Right lobe of liver (tissue), 6 donors: ENCODE data around the gene FAM124A. TPM values are rescaled to one million over a fixed set of nuclear protein-coding genes. Genes with fewer than 3 reads are reported as not detected.

Source experiments
- ATAC-seq, 4 donors: fragments of 200-7000 bp; cut with Tn5 transposase; one replicate each; pipeline ENCODE4 v1.9.1; 2020; ENCODE audit warnings: mild to moderate bottlenecking in 4 of 4, moderate library complexity in 4 of 4
- DNase-seq, 3 donors: peaks; one replicate each; pipeline ENCODE4 v3.0.0-alpha.2; 2020
- H3K27ac ChIP-seq, 3 donors: fragments of 200-600 bp; one replicate each; pipeline ENCODE4 v1.8.0; 2022
- H3K27me3 ChIP-seq, 2 donors: fragments of 200-600 bp; one replicate each; pipeline ENCODE4 v1.8.0; 2022
- H3K36me3 ChIP-seq, 4 donors: fragments of 200-600 bp; sonication (generic) in 1 of 4; one replicate each; pipeline versions ENCODE4 v1.5.1 to v1.8.0; 2017 to 2022; ENCODE audit warnings: control low read depth in 1 of 4
- H3K4me1 ChIP-seq, 4 donors: fragments of 200-600 bp; sonication (generic) in 1 of 4; one replicate each; pipeline versions ENCODE4 v1.5.1 to v1.8.0; 2017 to 2022; ENCODE audit warnings: control low read depth in 1 of 4
- H3K4me3 ChIP-seq, 3 donors: fragments of 200-600 bp; one replicate each; pipeline ENCODE4 v1.8.0; 2022
- H3K9me3 ChIP-seq, 4 donors: fragments of 200-600 bp; sonication (generic) in 1 of 4; one replicate each; pipeline versions ENCODE4 v1.5.1 to v1.8.0; 2017 to 2022; ENCODE audit warnings: control low read depth in 1 of 4
- CTCF ChIP-seq, 4 donors: fragments of 200-600 bp in 3 of 4; fragments of 450-650 bp in 1 of 4; IDR thresholded peaks; one replicate each; pipeline versions ENCODE4 v1.5.1 to v1.8.0; 2016 to 2022; ENCODE audit warnings: antibody characterized with exemption in 4 of 4, mild to moderate bottlenecking in 2 of 4
- POLR2A ChIP-seq: fragments of 450-650 bp; IDR thresholded peaks from one replicate; pipeline ENCODE4 v1.6.1; 2017; ENCODE audit warnings: antibody characterized with exemption, mild to moderate bottlenecking
- WGBS: methylation state at CpG from one replicate; pipeline ENCODE4 v1.1.6; 2018; ENCODE audit warnings: low coverage, low lambda C conversion rate; ENCODE audit not compliant: insufficient coverage; ENCODE audit errors: missing lambda C conversion rate; 5-methylcytosine and 5-hydroxymethylcytosine counted together
- intact Hi-C, 2 donors: fragments of 100-400 bp; cut with DNase I; formaldehyde crosslinking; loops; one replicate each; pipeline versions ENCODE4 v1.11.2 to v1.14.1; 2022
- total RNA-seq, 6 experiments: library from RNA; depleted of rRNA in 2 of 6; stranded (reverse); fragments of >200 nt in 2 of 6; fragmentation: NEBNext Ultra II Directional in 3 of 6; extraction: Animal tissue kit (Norgen Biotek cat#: 25700) in 3 of 6; gene quantifications; one replicate each; pipeline versions ENCODE4 v1.1.0 to v1.2.4, GENCODE V29; 2016 to 2023
- donor health status: DM: no; HTN: yes; CAD: no.
- donor health status: DM: no; HTN: no; CAD: no.
- donor health status: DM: no; HTN: no; CAD: no.
- donor health status: DM: no; HTN: yes; CAD: no.
- donor health status: DM: no; HTN: yes; CAD: no.

The FAM124A gene
- total RNA-seq, 6 experiments from 2014 or later, result 0.22 to 1.0 (median 0.51) TPM

GRCh38 chr13:51246418-51247277 is 24.4 kb downstream of the FAM124A start:
- WGBS, result 59% methylated on average over 12 of the region's 17 CpGs
- no peak overlapping the region for H3K27ac ChIP-seq
- TF ChIP-seq CTCF (IDR thresholded peaks at IDR 0.05) (no peak), POLR2A (no peak)

GRCh38 chr13:51249255-51249654 is 27.1 kb downstream of the FAM124A start:
- TF ChIP-seq POLR2A (no peak), CTCF (IDR thresholded peaks at IDR 0.05) (no peak)
- H3K27ac ChIP-seq, result no peak overlapping the region
- H3K36me3 ChIP-seq, result no peaks in the 10 kb centered on the region
- H3K9me3 ChIP-seq, result no peaks in the 10 kb centered on the region
- intact Hi-C loops, result no loop called here
- 100% methylated on average over 1 of the region's 1 CpG for WGBS
- H3K4me1 ChIP-seq, result no peaks in the 10 kb centered on the region
- H3K27me3 ChIP-seq, result no peaks in the 10 kb centered on the region
- DNase-seq (no peak), ATAC-seq (no peak)
- H3K4me3 ChIP-seq, result no peak overlapping the region

More at GRCh38 chr13:51246418-51247277, 24.4 kb downstream of the FAM124A start:
- intact Hi-C loops, result no loop called here
- ATAC-seq (no peak), DNase-seq (no peak)
- H3K36me3 ChIP-seq, result no peaks in the 10 kb centered on the region
- H3K4me1 ChIP-seq, result no peaks in the 10 kb centered on the region
- no peaks in the 10 kb centered on the region for H3K9me3 ChIP-seq
- H3K4me3 ChIP-seq, result no peak overlapping the region
- H3K27me3 ChIP-seq, result no peaks in the 10 kb centered on the region

GRCh38 chr13:51249770-51250741 is 27.9 kb downstream of the FAM124A start:
- no peak overlapping the region for H3K27ac ChIP-seq
- 69% methylated on average over 2 of the region's 4 CpGs for WGBS
- ATAC-seq, result peak in 1 of 4 donors; percentile 10

More at GRCh38 chr13:51249770-51250741, 27.9 kb downstream of the FAM124A start:
- intact Hi-C loops, result no loop called here
- no peaks in the 10 kb centered on the region for H3K9me3 ChIP-seq
- no peaks in the 10 kb centered on the region for H3K36me3 ChIP-seq
- no peak for TF ChIP-seq POLR2A
- TF ChIP-seq CTCF (IDR thresholded peaks at IDR 0.05), result peak; percentile 22 to 33 (median 26)
- no peak for DNase-seq
- H3K27me3 ChIP-seq, result no peaks in the 10 kb centered on the region
- no peaks in the 10 kb centered on the region for H3K4me1 ChIP-seq
- no peak overlapping the region for H3K4me3 ChIP-seq
